ENCODE results near the gene DPYD. TPM values are rescaled to one million over a fixed set of nuclear protein-coding genes. Genes with fewer than 3 reads are reported as not detected.

DPYD gene
- total and polyA plus RNA-seq, 9 of the 15 experiments (the other 6 are each of a cell fraction or from before 2014, with no cell fraction given) = 0.03 to 0.25 (median 0.08) TPM; not detected in 2

DNA sequence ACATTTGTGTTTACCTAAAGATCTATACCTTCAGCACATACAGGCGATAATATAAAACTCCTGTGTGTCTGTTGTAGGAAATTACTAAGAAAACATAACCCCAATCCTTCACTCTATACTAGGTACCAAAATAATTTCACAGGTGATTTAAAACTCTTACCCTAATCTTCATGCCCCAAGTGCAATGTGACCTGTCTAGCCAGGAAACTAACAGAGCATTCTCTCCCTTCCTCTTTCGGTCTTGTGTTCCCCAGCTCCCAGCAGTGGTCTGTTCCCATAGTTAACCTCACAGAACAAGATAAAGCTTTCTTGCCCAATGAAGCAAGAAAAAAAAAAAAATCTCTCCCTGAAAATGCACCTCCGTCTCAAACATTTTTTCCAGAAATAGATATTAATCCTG is 493.5 kb downstream of the DPYD start:
- ChIA-PET CTCF (ENCODE audit: low intra/inter-chr PET ratio) (no interaction called here), POLR2A (no interaction called here)
- DNase-seq (ENCODE audit: extremely low read depth in 1 of 4, low spot score in 3 of 4) (no peak), ATAC-seq (no peak), FAIRE-seq (no peak)
- Histone ChIP-seq H3K9ac (ENCODE audit: insufficient read depth in 1 of 2, low read depth in 2 of 2, low read length in 2 of 2) (no peak overlapping the region), H3K4me1 (replicated peaks in 1 of 2; ENCODE audit: control insufficient read depth in 2 of 2, insufficient read depth in 2 of 2, low read length in 2 of 2) (no peaks in the 10 kb centered on the region), H2AFZ (ENCODE audit: low read depth, low read length) (no peak overlapping the region), H3K79me2 (ENCODE audit: control insufficient read depth, insufficient read depth, low read length) (no peaks in the 10 kb centered on the region), H3K27ac (ENCODE audit: extremely low read depth, low read depth, low read length) (no peak overlapping the region), H3K36me3 (ENCODE audit: control insufficient read depth, insufficient read depth, low read length) (no peaks in the 10 kb centered on the region), H3K9me3 (replicated peaks; ENCODE audit: control insufficient read depth, insufficient read depth, low read depth, low read length) (no peaks in the 10 kb centered on the region), H3K9me1 (ENCODE audit: control insufficient read depth, insufficient read depth, low read length) (no peaks in the 10 kb centered on the region), H3K4me3 (no peak overlapping the region), H3K4me2 (ENCODE audit: insufficient read depth, low read length) (no peak overlapping the region), H3K27me3 (ENCODE audit: control insufficient read depth in 2 of 2, insufficient read depth in 2 of 2, low read length in 2 of 2) (no peaks in the 10 kb centered on the region), H4K20me1 (replicated peaks; ENCODE audit: control insufficient read depth, insufficient read depth, low read length) (no peaks in the 10 kb centered on the region)
- no TSS peak for BruUV-seq (replicated peaks)
- WGBS (ENCODE audit: insufficient coverage, low coverage, missing lambda C conversion rate) = 0% methylated on average over 3 of the region's 3 CpGs
- intact Hi-C loops (cut with micrococcal nuclease) (no loop called here), in situ Hi-C loops (cut with MboI) (no loop called here)
- TF ChIP-seq, protein P1, sequence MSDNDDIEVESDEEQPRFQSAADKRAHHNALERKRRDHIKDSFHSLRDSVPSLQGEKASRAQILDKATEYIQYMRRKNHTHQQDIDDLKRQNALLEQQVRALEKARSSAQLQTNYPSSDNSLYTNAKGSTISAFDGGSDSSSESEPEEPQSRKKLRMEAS (CRISPR knock-in tag; IDR thresholded peaks at IDR 0.05) = no peak
- TF ChIP-seq CREBBP (IDR thresholded peaks at IDR 0.05; ENCODE audit: low read depth, low read length) = no peak
- TF ChIP-seq, protein P2, sequence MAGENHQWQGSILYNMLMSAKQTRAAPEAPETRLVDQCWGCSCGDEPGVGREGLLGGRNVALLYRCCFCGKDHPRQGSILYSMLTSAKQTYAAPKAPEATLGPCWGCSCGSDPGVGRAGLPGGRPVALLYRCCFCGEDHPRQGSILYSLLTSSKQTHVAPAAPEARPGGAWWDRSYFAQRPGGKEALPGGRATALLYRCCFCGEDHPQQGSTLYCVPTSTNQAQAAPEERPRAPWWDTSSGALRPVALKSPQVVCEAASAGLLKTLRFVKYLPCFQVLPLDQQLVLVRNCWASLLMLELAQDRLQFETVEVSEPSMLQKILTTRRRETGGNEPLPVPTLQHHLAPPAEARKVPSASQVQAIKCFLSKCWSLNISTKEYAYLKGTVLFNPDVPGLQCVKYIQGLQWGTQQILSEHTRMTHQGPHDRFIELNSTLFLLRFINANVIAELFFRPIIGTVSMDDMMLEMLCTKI (IDR thresholded peaks at IDR 0.05; ENCODE audit: partially characterized antibody) = no peak
- TF ChIP-seq ATF7 (IDR thresholded peaks at IDR 0.05) = no peak
- TF ChIP-seq TCF7L2 (IDR thresholded peaks at IDR 0.05; ENCODE audit: low read depth, low read length) = no peak
- TF ChIP-seq ZNF408 (CRISPR knock-in tag; IDR thresholded peaks at IDR 0.05; ENCODE audit: low read depth) = no peak
- TF ChIP-seq STAT5B (CRISPR knock-in tag; IDR thresholded peaks at IDR 0.05) = no peak
- TF ChIP-seq HDGF (IDR thresholded peaks at IDR 0.05) = no peak
- TF ChIP-seq, protein P3, sequence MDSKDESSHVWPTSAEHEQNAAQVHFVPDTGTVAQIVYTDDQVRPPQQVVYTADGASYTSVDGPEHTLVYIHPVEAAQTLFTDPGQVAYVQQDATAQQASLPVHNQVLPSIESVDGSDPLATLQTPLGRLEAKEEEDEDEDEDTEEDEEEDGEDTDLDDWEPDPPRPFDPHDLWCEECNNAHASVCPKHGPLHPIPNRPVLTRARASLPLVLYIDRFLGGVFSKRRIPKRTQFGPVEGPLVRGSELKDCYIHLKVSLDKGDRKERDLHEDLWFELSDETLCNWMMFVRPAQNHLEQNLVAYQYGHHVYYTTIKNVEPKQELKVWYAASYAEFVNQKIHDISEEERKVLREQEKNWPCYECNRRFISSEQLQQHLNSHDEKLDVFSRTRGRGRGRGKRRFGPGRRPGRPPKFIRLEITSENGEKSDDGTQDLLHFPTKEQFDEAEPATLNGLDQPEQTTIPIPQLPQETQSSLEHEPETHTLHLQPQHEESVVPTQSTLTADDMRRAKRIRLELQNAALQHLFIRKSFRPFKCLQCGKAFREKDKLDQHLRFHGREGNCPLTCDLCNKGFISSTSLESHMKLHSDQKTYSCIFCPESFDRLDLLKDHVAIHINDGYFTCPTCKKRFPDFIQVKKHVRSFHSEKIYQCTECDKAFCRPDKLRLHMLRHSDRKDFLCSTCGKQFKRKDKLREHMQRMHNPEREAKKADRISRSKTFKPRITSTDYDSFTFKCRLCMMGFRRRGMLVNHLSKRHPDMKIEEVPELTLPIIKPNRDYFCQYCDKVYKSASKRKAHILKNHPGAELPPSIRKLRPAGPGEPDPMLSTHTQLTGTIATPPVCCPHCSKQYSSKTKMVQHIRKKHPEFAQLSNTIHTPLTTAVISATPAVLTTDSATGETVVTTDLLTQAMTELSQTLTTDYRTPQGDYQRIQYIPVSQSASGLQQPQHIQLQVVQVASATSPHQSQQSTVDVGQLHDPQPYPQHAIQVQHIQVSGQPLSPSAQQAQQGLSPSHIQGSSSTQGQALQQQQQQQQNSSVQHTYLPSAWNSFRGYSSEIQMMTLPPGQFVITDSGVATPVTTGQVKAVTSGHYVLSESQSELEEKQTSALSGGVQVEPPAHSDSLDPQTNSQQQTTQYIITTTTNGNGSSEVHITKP (IDR thresholded peaks at IDR 0.05; ENCODE audit: partially characterized antibody) = no peak
- TF ChIP-seq CHCHD3 (CRISPR knock-in tag; IDR thresholded peaks at IDR 0.05) = no peak
- TF ChIP-seq, protein P4, sequence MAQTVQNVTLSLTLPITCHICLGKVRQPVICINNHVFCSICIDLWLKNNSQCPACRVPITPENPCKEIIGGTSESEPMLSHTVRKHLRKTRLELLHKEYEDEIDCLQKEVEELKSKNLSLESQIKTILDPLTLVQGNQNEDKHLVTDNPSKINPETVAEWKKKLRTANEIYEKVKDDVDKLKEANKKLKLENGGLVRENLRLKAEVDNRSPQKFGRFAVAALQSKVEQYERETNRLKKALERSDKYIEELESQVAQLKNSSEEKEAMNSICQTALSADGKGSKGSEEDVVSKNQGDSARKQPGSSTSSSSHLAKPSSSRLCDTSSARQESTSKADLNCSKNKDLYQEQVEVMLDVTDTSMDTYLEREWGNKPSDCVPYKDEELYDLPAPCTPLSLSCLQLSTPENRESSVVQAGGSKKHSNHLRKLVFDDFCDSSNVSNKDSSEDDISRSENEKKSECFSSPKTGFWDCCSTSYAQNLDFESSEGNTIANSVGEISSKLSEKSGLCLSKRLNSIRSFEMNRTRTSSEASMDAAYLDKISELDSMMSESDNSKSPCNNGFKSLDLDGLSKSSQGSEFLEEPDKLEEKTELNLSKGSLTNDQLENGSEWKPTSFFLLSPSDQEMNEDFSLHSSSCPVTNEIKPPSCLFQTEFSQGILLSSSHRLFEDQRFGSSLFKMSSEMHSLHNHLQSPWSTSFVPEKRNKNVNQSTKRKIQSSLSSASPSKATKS (CRISPR knock-in tag; IDR thresholded peaks at IDR 0.05) = no peak
- no peak for TF ChIP-seq HMGN3 (IDR thresholded peaks at IDR 0.05; ENCODE audit: borderline replicate concordance, extremely low read depth, insufficient read length, low read depth, low read length)
- TF ChIP-seq ZNF3 (CRISPR knock-in tag; IDR thresholded peaks at IDR 0.05) = no peak
- TF ChIP-seq GTF2E2 (tag; IDR thresholded peaks at IDR 0.05) = no peak
